ENCODE data around the gene INPP5D.

INPP5D gene

DNA sequence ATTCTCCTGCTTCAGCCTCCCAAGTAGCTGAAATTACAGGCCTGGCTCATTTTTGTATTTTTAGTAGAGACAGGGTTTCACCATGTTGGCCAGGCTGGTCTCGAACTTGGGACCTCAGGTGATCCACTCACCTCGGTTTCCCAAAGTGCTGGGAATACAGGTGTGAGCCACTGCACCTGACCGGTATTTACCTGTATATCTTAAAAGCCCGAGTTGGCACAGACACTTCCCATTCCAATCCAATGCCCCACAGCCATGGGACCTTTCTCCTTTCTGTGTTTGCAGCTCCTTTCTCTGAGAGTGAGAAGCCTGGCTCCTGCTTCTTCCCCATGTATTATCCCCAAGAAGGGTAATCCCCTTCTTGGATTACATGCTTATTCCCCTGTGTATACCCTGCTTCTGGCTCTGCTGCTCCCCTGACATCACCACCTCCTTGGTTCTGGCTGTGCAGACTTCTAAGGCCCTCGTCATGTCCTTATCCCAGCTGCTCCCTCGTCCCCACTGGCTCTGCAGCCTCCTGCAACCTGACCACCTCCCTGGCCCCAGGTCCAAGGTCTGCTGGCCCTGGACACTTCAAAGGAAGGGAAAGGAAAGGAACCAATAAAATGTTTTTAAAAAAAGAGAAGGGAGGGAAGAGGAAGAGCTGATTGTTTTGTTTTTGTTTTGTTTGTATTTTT is 52.8 kb downstream of the INPP5D start:
- Histone ChIP-seq H3K27me3 (ENCODE audit: insufficient read depth, poor library complexity, severe bottlenecking) (no peaks in the 10 kb centered on the region), H3K4me3 (ENCODE audit: severe bottlenecking) (no peak overlapping the region), H3K4me1 (ENCODE audit: insufficient read depth, poor library complexity, severe bottlenecking) (no peaks in the 10 kb centered on the region), H3K27ac (ENCODE audit: poor library complexity, severe bottlenecking) (no peak overlapping the region), H3K9me3 (ENCODE audit: severe bottlenecking) (no peaks in the 10 kb centered on the region), H3K36me3 (ENCODE audit: low read depth) (no peaks in the 10 kb centered on the region)
- no peak for ATAC-seq (ENCODE audit: low read depth)
- peak; percentile 11 for DNase-seq (ENCODE audit: low spot score)
- no peak for TF ChIP-seq CTCF (IDR thresholded peaks at IDR 0.05; ENCODE audit: poor library complexity, severe bottlenecking)

GRCh38 chr2:233114421-233114861 is 54.3 kb downstream of the INPP5D start:
- Histone ChIP-seq H3K27ac (ENCODE audit: poor library complexity, severe bottlenecking) (no peak overlapping the region), H3K4me3 (ENCODE audit: severe bottlenecking) (no peak overlapping the region), H3K27me3 (ENCODE audit: insufficient read depth, poor library complexity, severe bottlenecking) (no peaks in the 10 kb centered on the region), H3K9me3 (ENCODE audit: severe bottlenecking) (no peaks in the 10 kb centered on the region), H3K4me1 (ENCODE audit: insufficient read depth, poor library complexity, severe bottlenecking) (no peaks in the 10 kb centered on the region), H3K36me3 (ENCODE audit: low read depth) (no peaks in the 10 kb centered on the region)
- DNase-seq (ENCODE audit: low spot score) (peak; percentile 26), ATAC-seq (ENCODE audit: low read depth) (no peak)
- no peak for TF ChIP-seq CTCF (IDR thresholded peaks at IDR 0.05; ENCODE audit: poor library complexity, severe bottlenecking)

GRCh38 chr2:233115121-233115520 is 55.0 kb downstream of the INPP5D start:
- no peak for TF ChIP-seq CTCF (IDR thresholded peaks at IDR 0.05; ENCODE audit: poor library complexity, severe bottlenecking)
- H3K9me3 ChIP-seq (ENCODE audit: severe bottlenecking) = no peaks in the 10 kb centered on the region
- H3K27me3 ChIP-seq (ENCODE audit: insufficient read depth, poor library complexity, severe bottlenecking) = no peaks in the 10 kb centered on the region
- no peak for ATAC-seq (ENCODE audit: low read depth)
- H3K27ac ChIP-seq (ENCODE audit: poor library complexity, severe bottlenecking) = no peak overlapping the region
- peak; percentile 9 for DNase-seq (ENCODE audit: low spot score)
- H3K36me3 ChIP-seq (ENCODE audit: low read depth) = no peaks in the 10 kb centered on the region
- no peak overlapping the region for H3K4me3 ChIP-seq (ENCODE audit: severe bottlenecking)
- no peaks in the 10 kb centered on the region for H3K4me1 ChIP-seq (ENCODE audit: insufficient read depth, poor library complexity, severe bottlenecking)

DNA sequence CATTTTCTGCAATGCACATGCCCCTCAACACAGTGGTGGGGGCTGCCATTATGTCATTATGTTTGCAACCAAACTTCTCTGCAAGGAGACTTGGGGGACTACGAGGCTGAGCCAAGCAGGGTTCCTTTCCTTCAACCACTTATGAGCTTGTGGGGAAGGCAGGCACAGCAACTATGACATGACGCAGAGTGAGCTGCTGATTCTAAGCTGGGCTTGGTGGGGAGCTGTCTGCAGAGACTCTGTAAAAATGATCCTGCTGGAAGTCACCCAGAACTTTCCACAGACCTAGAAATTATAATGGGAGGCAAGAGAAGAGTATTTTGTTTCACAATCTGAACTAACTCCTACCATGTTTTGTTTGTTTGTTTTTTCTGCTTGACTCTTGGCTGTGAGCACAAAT is 55.6 kb downstream of the INPP5D start:
- no peaks in the 10 kb centered on the region for H3K9me3 ChIP-seq (ENCODE audit: severe bottlenecking)
- no peaks in the 10 kb centered on the region for H3K36me3 ChIP-seq (ENCODE audit: low read depth)
- H3K27ac ChIP-seq (ENCODE audit: poor library complexity, severe bottlenecking) = no peak overlapping the region
- H3K4me3 ChIP-seq (ENCODE audit: severe bottlenecking) = no peak overlapping the region
- no peaks in the 10 kb centered on the region for H3K27me3 ChIP-seq (ENCODE audit: insufficient read depth, poor library complexity, severe bottlenecking)
- DNase-seq (ENCODE audit: low spot score) (no peak), ATAC-seq (ENCODE audit: low read depth) (no peak)
- no peak for TF ChIP-seq CTCF (IDR thresholded peaks at IDR 0.05; ENCODE audit: poor library complexity, severe bottlenecking)
- H3K4me1 ChIP-seq (ENCODE audit: insufficient read depth, poor library complexity, severe bottlenecking) = no peaks in the 10 kb centered on the region

DNA sequence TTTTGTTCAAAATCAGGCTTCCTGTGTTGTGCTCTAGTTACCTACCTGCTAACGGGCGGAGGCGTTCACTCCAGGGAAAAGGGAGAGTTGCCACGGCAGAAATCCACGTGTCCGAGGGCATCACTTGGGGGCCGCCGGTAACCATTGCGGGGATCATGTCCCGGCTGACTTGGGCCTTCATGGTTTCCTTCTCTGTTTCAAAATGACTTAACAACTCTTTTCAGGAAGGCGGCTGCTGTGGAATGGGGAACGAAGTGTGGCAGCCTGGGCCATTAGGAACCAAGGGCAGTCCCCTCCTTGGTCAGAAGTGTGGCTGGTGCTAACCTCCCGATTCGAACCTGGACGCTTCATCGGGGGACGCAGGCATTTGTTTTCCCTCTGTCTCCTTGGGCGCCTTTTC is 56.8 kb downstream of the INPP5D start:
- no peak for ATAC-seq (ENCODE audit: low read depth)
- H3K4me1 ChIP-seq (ENCODE audit: insufficient read depth, poor library complexity, severe bottlenecking) = no peaks in the 10 kb centered on the region
- no peak for TF ChIP-seq CTCF (IDR thresholded peaks at IDR 0.05; ENCODE audit: poor library complexity, severe bottlenecking)
- H3K9me3 ChIP-seq (ENCODE audit: severe bottlenecking) = no peaks in the 10 kb centered on the region
- no peak overlapping the region for H3K27ac ChIP-seq (ENCODE audit: poor library complexity, severe bottlenecking)
- H3K27me3 ChIP-seq (ENCODE audit: insufficient read depth, poor library complexity, severe bottlenecking) = no peaks in the 10 kb centered on the region
- DNase-seq (ENCODE audit: low spot score) = peak; percentile 19
- H3K4me3 ChIP-seq (ENCODE audit: severe bottlenecking) = no peak overlapping the region
- H3K36me3 ChIP-seq (ENCODE audit: low read depth) = no peaks in the 10 kb centered on the region
